PFSK-1 (cell line): ENCODE measurements around the gene ADH1B.

ENCODE experiments used
- FOXP2 ChIP-seq: optimal IDR thresholded peaks from 2 replicates; pipeline ENCODE3; 2011; ENCODE audit warnings: borderline replicate concordance, control low read depth, inconsistent platforms; ENCODE audit not compliant: insufficient read depth; ENCODE audit errors: extremely low read length, extremely low read depth
- POLR2AphosphoS5 ChIP-seq: IDR thresholded peaks from 2 replicates; pipeline ENCODE4 v1.6.1; 2012; ENCODE audit warnings: low read depth, mild to moderate bottlenecking, control low read depth, low read length, moderate library complexity
- SIN3A ChIP-seq: IDR thresholded peaks from 2 replicates; pipeline ENCODE4 v1.6.1; 2012; ENCODE audit warnings: mild to moderate bottlenecking, low read length, moderate library complexity, borderline replicate concordance; ENCODE audit not compliant: insufficient read depth
- TAF1 ChIP-seq: IDR thresholded peaks from 2 replicates; pipeline ENCODE4 v1.6.1; 2012; ENCODE audit warnings: low read length, control low read depth, borderline replicate concordance; ENCODE audit not compliant: insufficient read depth
- TF ChIP-seq, protein P1 (sequence below), 2 experiments: IDR thresholded peaks; 2 replicates each; pipeline versions ENCODE4 v1.6.1 to v1.8.0; 2011 to 2012; ENCODE audit warnings: low read depth in 2 of 2, low read length in 2 of 2, control low read depth in 1 of 2, inconsistent platforms in 1 of 2, mild to moderate bottlenecking in 1 of 2, moderate library complexity in 1 of 2; ENCODE audit not compliant: insufficient read depth in 1 of 2

The ADH1B gene

GRCh38 chr4:99361268-99361898 lies 40.2 kb upstream of the ADH1B start:
- TF ChIP-seq POLR2AphosphoS5 (no peak), TAF1 (no peak), FOXP2 (no peak), SIN3A (no peak)
- TF ChIP-seq, protein P1, sequence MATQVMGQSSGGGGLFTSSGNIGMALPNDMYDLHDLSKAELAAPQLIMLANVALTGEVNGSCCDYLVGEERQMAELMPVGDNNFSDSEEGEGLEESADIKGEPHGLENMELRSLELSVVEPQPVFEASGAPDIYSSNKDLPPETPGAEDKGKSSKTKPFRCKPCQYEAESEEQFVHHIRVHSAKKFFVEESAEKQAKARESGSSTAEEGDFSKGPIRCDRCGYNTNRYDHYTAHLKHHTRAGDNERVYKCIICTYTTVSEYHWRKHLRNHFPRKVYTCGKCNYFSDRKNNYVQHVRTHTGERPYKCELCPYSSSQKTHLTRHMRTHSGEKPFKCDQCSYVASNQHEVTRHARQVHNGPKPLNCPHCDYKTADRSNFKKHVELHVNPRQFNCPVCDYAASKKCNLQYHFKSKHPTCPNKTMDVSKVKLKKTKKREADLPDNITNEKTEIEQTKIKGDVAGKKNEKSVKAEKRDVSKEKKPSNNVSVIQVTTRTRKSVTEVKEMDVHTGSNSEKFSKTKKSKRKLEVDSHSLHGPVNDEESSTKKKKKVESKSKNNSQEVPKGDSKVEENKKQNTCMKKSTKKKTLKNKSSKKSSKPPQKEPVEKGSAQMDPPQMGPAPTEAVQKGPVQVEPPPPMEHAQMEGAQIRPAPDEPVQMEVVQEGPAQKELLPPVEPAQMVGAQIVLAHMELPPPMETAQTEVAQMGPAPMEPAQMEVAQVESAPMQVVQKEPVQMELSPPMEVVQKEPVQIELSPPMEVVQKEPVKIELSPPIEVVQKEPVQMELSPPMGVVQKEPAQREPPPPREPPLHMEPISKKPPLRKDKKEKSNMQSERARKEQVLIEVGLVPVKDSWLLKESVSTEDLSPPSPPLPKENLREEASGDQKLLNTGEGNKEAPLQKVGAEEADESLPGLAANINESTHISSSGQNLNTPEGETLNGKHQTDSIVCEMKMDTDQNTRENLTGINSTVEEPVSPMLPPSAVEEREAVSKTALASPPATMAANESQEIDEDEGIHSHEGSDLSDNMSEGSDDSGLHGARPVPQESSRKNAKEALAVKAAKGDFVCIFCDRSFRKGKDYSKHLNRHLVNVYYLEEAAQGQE (IDR thresholded peaks at IDR 0.05; ENCODE audit: insufficient read depth in 1 of 2, low read depth in 2 of 2, low read length in 2 of 2): no peak

GRCh38 chr4:99359480-99360204 lies 38.4 kb upstream of the ADH1B start:
- TF ChIP-seq, protein P1 (IDR thresholded peaks at IDR 0.05; ENCODE audit: insufficient read depth in 1 of 2, low read depth in 2 of 2, low read length in 2 of 2): no peak
- TF ChIP-seq FOXP2 (no peak), POLR2AphosphoS5 (no peak), SIN3A (no peak), TAF1 (no peak)

DNA sequence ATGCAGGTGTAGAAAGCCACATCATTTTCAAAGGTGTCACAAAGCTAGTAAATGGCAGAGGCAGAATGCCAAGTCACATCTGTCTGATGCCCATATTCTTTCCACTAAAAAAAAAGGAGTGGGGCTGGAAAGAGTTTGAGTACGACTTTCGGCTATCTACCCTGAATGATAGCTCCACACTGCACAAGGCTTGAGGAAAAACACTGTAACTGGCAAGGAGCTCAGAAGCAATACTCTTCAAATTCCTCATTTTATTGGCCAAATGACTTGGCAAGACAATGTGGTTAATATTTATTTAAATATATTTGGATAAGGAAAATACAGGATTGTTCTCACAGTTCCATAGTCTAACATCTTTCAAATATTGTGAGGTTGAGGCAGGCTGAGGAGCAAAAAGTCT lies 36.7 kb upstream of the ADH1B start:
- TF ChIP-seq TAF1 (no peak), FOXP2 (no peak), POLR2AphosphoS5 (no peak), SIN3A (no peak)
- TF ChIP-seq, protein P1 (IDR thresholded peaks at IDR 0.05; ENCODE audit: insufficient read depth in 1 of 2, low read depth in 2 of 2, low read length in 2 of 2): no peak

- TF ChIP-seq POLR2AphosphoS5: no peak
- TF ChIP-seq FOXP2: no peak
- TF ChIP-seq TAF1: no peak
- TF ChIP-seq, protein P1 (IDR thresholded peaks at IDR 0.05; ENCODE audit: insufficient read depth in 1 of 2, low read depth in 2 of 2, low read length in 2 of 2): no peak
- no peak for TF ChIP-seq SIN3A
Measured at GRCh38 chr4:99356992-99357391, 35.8 kb upstream of the ADH1B start.
